T-helper 1 cell treated with Interleukin-12 subunit alpha and Interleukin-12 subunit beta and Interleukin-4 antibody, amounts not matched to agents 30 μg/mL and 1 μg/mL, for 36 hours (primary cell): ENCODE measurements around the gene FAM3B.
"Not testable (repeated sequence)": the region's sequence is repeated elsewhere in the genome, so short reads cannot be mapped to it uniquely, and the experiment has no call there.

Experiments
- H3K27ac Mint-ChIP-seq: one replicate; pipeline ENCODE4 v1.8.0; 2021; ENCODE audit warnings: mild to moderate bottlenecking, mixed read lengths
- H3K27me3 Mint-ChIP-seq: one replicate; pipeline ENCODE4 v1.8.0; 2021; ENCODE audit warnings: low read depth, mixed read lengths
- H3K36me3 Mint-ChIP-seq: one replicate; pipeline ENCODE4 v1.8.0; 2021; ENCODE audit warnings: low read depth, mixed read lengths
- H3K4me1 Mint-ChIP-seq: one replicate; pipeline ENCODE4 v1.8.0; 2021; ENCODE audit warnings: low read depth, mixed read lengths
- H3K4me3 Mint-ChIP-seq: one replicate; pipeline ENCODE4 v1.8.0; 2021; ENCODE audit warnings: mild to moderate bottlenecking, moderate library complexity, mixed read lengths
- H3K9me3 Mint-ChIP-seq: one replicate; pipeline ENCODE4 v1.8.0; 2021; ENCODE audit warnings: mixed read lengths

FAM3B gene

DNA sequence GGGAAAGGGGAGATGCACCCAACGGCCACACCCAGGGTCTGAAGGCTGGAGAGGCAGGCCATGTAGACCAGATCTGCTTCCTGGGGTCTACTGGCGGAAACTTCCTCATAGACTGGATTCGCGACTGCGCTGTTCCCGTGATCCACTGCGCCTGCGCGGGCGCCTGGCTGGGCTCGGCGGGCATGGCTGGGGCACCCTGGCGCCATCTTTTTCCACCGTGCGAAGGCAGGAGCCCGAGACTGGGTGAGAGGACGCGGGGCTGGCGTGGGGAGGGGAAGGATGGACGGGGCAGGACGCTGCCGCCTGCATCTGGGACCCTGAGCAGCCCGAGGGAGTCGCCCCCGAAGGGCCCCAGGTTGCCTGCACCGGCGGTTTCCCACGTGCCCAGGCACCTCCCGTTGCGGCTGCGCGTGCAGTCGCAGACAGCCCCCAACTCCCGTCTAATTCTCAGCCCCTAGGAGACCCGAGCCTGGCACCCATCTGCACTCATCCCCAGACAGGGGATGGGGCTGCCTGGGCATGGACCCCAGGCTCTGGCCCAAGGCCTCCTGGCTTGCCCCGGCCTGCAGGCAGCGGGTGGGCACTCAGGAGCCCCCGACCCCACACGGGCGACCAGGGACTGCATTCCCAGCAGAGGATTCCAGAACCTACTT lies 12.4 kb upstream of the FAM3B start:
- H3K27ac Mint-ChIP-seq = no peak overlapping the region
- no peaks in the 10 kb centered on the region for H3K4me1 Mint-ChIP-seq
- peaks cover 4% of the 10 kb centered on the region for H3K9me3 Mint-ChIP-seq
- peaks cover 17% of the 10 kb centered on the region for H3K27me3 Mint-ChIP-seq
- H3K36me3 Mint-ChIP-seq = no peaks in the 10 kb centered on the region
- H3K4me3 Mint-ChIP-seq = no peak overlapping the region

DNA sequence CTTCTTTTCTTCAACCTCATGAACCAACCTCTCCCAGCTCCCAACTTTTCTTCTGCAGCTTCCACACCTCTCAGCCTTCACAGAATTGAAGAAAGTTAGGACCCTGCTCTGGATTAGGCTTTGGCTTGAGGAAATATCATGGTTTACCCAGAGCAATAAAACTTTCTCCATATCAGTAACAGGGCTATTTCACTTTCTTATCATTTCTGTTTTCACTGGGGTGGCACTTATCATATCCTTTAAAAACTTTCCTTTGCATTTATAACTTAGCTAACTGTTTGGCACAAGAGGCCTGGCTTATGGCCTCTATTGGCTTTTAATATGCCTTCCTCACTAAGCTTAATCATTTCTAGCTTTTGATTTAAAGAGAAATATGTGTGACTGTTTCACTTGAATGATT lies 9.4 kb upstream of the FAM3B start:
- Mint-ChIP-seq H3K36me3 (no peaks in the 10 kb centered on the region), H3K4me3 (no peak overlapping the region), H3K27me3 (peaks cover 32% of the 10 kb centered on the region), H3K9me3 (peaks cover 4% of the 10 kb centered on the region), H3K4me1 (peaks cover 2% of the 10 kb centered on the region), H3K27ac (no peak overlapping the region)

DNA sequence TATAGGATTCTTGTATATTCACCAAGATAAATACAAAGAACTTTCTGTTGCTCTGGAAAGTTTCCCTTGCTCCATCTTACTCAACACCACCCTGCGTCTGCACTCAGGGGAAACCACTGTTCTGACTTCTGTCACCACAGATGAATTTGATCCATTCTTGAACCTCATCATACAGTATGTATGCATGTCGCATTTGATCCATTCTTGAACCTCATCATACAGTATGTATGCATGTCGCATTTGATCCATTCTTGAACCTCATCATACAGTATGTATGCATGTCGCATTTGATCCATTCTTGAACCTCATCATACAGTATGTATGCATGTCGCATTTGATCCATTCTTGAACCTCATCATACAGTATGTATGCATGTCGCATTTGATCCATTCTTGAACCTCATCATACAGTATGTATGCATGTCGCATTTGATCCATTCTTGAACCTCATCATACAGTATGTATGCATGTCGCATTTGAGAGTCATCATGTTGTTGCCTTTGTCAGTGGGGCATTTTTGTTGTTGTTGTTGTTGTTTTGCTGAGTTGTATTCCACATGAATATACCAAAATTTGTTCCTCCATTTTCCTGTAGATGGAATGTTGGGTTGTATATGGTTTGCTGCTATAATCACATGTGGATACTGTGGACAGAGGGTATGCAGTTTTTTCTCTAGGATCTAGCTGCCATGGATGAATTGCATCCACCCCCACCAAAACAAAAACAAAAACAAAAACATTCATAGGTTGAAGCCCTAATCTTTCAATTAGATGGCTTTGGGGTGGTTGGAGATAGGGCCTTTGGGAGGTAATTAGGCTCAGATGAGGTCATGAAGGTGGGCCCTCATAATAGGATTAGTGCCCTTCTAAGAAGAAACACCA lies 3.1 kb upstream of the FAM3B start:
- H3K4me3 Mint-ChIP-seq, H3K4me1 Mint-ChIP-seq, H3K36me3 Mint-ChIP-seq, H3K27ac Mint-ChIP-seq, H3K9me3 Mint-ChIP-seq: not testable (repeated sequence)
- H3K27me3 Mint-ChIP-seq = peaks cover 62% of the 10 kb centered on the region

DNA sequence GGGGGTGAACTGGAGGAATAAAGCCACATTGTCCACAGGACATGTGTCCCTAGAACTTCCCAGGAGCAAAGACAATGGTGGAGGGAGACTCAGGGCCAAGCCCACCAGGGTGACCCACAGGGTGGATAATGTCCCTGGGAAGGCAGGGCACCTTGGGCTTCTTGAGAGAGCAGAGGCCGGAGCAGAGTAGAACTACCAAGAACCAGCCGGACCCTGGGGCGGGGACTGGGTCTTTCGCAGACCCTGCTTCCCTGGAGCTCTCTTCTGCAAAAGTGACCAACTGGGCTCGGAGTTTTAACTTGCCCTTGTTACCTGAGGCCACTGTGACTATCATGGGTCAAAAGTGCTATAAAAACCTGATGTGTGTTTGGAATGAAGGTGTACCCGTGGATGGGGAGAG lies 875 bp upstream of the FAM3B start:
- Mint-ChIP-seq H3K4me3 (no peak overlapping the region), H3K27ac (no peak overlapping the region), H3K9me3 (no peaks in the 10 kb centered on the region), H3K36me3 (no peaks in the 10 kb centered on the region), H3K4me1 (no peaks in the 10 kb centered on the region), H3K27me3 (peaks cover 55% of the 10 kb centered on the region)

DNA sequence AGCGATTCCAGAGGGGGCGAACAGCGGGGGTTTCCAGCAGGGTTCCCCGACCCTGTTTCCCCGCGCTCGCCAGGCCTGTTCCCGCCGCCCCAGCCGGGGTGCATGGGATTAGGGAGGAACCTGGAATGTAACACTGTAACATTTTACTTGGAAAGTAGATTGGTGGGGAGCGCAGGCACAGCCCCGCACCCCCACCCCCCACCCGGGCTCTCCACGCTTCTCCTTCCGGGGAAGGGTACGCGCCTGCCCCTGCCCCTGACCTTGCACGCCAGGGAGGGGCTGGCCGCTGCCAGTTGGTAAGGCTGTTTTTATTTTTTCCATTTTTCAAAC lies 427 bp downstream of the FAM3B start:
- Mint-ChIP-seq H3K36me3 (no peaks in the 10 kb centered on the region), H3K27me3 (peaks cover 58% of the 10 kb centered on the region), H3K9me3 (no peaks in the 10 kb centered on the region), H3K4me3 (no peak overlapping the region), H3K4me1 (peaks cover 5% of the 10 kb centered on the region), H3K27ac (no peak overlapping the region)

DNA sequence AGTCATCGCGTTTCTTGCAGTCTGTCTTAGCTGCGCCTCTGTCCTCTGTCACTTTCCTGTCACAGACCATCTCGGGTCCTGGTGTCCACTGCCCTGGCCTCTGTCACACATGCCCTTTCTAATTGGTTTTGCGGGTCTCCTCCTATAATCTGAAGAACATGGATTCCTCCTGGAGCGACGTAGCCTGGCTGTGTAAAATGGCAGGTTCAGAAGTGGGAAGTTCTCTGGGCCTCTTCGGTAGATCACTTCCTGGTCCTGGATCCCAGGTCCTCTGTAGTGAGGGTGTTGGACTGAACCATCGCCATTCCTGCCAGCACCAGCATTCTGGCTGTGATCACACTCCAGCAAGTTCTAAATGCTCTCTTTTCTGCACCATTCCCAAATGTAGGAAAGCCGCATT lies 857 bp downstream of the FAM3B start:
- no peak overlapping the region for H3K27ac Mint-ChIP-seq
- no peaks in the 10 kb centered on the region for H3K9me3 Mint-ChIP-seq
- H3K36me3 Mint-ChIP-seq = no peaks in the 10 kb centered on the region
- peaks cover 57% of the 10 kb centered on the region for H3K27me3 Mint-ChIP-seq
- no peak overlapping the region for H3K4me3 Mint-ChIP-seq
- H3K4me1 Mint-ChIP-seq = peaks cover 5% of the 10 kb centered on the region

DNA sequence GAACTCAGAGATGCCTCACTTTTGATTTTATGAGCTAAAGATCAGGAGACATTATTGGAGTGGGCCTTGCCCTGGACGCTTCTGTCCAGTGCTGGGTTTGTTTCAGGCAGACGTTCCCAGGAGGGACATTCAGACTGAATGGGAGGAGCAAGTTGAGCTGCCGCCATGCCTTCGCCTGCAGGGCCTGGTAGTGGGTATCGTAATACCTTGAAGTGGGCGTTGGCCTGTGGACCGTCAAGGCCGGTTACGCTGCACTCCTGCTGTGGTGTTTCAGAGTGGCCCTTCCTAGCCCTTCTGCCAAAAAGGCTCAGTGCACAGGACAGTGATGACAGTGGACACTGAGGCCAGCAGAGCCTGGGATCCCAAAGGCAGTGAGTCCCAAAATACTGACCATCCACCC lies 1.6 kb downstream of the FAM3B start:
- Mint-ChIP-seq H3K27me3 (peaks cover 53% of the 10 kb centered on the region), H3K9me3 (no peaks in the 10 kb centered on the region), H3K4me1 (peaks cover 5% of the 10 kb centered on the region), H3K27ac (no peak overlapping the region), H3K4me3 (no peak overlapping the region), H3K36me3 (no peaks in the 10 kb centered on the region)

DNA sequence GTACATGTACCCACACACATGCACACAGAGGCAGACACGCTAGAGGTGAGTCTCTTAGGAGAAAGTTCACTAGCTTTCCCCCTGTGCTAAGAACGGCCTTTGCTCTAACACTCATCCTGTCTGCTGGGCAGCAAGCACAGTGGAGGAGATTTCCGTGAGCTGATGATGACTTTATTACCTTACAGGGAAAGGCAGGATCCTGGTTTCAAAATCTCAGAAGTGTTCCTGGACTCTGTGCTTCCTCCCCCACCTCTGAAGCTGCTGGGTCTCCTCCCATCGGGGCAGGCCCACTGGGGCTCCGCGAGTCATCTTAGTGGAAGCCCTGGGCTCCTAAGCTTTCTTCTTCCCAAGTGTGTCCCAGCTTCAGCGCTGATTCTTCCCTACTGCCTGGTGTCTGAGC lies 2.7 kb downstream of the FAM3B start:
- H3K4me3 Mint-ChIP-seq = no peak overlapping the region
- peaks cover 5% of the 10 kb centered on the region for H3K4me1 Mint-ChIP-seq
- no peaks in the 10 kb centered on the region for H3K36me3 Mint-ChIP-seq
- peaks cover 49% of the 10 kb centered on the region for H3K27me3 Mint-ChIP-seq
- no peaks in the 10 kb centered on the region for H3K9me3 Mint-ChIP-seq
- H3K27ac Mint-ChIP-seq = no peak overlapping the region

DNA sequence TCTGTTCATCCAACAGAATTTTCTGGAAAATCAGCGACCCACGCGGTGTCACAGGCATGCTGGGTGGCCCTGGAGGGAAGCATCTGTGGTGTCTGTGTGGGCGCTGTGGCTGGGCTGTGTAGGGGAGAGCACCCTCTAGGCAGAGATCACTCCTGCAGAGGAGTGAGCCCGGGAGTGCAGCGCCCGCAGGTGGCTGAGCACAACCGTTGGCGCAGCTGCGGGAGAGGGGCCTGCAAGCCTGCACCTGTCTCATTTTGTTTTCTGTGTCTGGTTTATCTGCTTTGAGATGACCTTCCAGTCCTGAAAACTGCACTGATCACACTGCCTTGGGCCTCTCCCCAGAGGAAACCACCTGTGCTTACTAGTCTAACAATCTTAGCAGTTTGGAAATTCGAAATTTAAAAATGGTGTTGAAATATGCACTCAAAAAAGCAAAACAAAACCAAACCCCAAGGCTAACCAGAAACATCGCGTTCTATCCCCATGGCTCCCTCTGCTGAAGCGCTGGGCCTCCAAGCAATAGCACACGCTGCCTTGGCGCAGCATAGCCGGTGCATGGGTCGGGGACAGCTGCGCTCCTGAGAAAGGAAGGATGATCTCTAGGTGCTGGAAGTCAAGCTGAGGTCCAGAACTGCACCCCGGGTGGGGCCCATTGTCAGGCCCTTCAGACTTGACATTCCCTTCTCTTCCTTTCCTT lies 4.8 kb downstream of the FAM3B start:
- Mint-ChIP-seq H3K27me3 (peaks cover 28% of the 10 kb centered on the region), H3K36me3 (no peaks in the 10 kb centered on the region), H3K4me1 (peaks cover 5% of the 10 kb centered on the region), H3K27ac (no peak overlapping the region), H3K4me3 (no peak overlapping the region), H3K9me3 (no peaks in the 10 kb centered on the region)

DNA sequence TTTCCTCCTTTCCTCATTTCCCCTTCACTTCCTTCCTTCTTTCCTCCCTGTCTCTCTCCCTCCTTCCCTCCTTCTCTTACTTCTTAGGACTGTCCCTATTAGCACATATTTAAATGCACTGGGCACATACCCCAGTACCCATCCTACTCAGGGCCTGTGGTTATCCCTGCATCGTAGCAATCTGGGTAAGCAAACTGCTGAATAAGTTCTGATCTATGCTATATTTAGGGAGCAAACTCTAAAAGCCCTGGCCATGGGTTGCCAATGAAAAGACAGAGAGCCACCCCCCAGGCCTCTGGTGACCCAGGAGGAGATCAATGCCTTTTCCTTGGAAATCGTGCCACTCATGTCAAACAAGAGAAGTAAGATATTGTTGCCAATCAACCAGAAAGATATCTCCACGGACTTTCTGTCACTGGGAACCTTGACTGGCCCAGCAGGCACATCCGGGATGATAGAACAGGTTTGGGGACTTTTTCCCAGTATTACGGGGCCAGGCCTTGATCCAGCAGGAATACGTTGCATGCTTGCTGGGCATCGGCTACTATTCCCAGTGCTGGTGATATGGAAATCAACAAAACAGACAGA lies 5.4 kb downstream of the FAM3B start:
- no peak overlapping the region for H3K27ac Mint-ChIP-seq

DNA sequence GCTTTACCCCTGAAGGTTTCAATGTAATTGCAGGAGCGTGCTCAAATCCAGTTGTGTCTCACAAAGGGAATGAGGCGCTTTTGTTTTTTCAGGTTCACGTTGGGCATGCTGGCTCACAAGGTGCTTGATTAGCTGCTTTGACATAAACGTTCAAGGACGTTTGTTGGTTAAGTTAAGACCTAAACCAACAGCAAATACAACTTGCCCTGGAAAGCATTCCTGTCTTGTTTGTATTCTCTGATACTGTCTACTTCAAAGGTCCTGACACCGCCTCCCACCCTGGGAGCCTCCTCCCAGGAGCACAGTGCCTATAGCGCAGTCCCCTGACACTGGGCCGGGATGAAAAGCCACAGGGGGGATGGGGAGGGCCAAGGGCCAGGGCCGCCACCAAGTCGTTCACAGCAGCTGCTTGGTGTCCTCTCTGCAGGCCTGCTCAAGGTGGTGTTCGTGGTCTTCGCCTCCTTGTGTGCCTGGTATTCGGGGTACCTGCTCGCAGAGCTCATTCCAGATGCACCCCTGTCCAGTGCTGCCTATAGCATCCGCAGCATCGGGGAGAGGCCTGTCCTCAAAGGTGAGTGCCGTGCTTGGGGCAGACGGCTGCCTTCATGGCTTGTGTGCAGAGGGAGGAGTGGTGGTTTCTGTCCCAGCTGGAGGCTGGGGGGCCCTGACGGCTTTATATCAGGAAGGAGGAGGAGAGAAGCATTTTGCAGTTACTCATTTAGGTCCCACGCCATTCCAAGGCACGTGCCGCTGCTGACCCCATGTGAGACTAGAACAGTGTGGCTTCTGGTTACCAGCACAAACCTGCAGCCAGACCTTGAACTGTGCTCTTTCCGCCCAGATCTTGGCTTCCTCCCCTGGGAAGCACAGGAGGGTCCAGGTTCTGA lies 6.1 kb downstream of the FAM3B start:
- Mint-ChIP-seq H3K4me1 (peaks cover 5% of the 10 kb centered on the region), H3K36me3 (no peaks in the 10 kb centered on the region), H3K4me3 (no peak overlapping the region), H3K27me3 (peaks cover 20% of the 10 kb centered on the region), H3K9me3 (no peaks in the 10 kb centered on the region), H3K27ac (no peak overlapping the region)

More for the DNA sequence above, 5.4 kb downstream of the FAM3B start:
- Mint-ChIP-seq H3K36me3 (no peaks in the 10 kb centered on the region), H3K27me3 (peaks cover 27% of the 10 kb centered on the region), H3K4me1 (peaks cover 5% of the 10 kb centered on the region), H3K9me3 (no peaks in the 10 kb centered on the region), H3K4me3 (no peak overlapping the region)

DNA sequence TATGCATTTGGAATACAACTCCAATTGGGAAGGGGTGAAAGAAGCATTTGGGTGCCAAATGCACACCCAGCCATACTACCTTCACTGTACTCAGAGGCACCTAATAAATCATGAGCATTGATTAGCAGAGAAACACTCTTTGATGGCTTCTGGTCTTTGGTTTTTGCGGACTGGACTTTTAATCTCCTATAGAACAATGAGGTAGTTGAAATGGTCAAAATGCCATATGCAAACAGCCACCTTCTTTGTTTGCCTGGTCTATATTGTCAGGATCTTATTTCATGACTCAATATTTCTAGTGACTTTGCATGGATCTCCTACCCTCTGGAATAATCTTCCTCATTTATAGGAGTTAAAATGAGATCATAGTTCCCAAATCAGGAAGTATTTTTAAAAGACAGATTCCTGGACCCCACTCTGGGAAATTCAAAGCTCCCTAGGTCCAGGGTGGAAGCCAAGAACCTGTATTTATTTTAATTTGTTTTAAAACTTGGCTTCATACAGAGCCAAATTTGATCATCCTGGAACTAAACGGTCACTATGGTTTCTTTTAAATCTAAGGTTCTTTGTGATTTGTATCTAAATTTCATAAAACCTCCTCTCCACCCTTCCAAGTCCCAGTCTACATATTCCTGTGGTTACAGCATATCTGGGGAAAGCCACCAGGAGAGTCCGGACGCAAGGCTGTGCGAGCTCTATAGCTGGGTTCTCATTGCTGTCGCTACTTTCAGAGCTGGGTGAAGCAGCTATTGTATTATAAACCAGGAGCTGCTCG lies 8.7 kb downstream of the FAM3B start:
- no peaks in the 10 kb centered on the region for H3K36me3 Mint-ChIP-seq
- peaks cover 5% of the 10 kb centered on the region for H3K4me1 Mint-ChIP-seq
- H3K27me3 Mint-ChIP-seq = peaks cover 17% of the 10 kb centered on the region
- no peaks in the 10 kb centered on the region for H3K9me3 Mint-ChIP-seq
- no peak overlapping the region for H3K27ac Mint-ChIP-seq
- H3K4me3 Mint-ChIP-seq = no peak overlapping the region

DNA sequence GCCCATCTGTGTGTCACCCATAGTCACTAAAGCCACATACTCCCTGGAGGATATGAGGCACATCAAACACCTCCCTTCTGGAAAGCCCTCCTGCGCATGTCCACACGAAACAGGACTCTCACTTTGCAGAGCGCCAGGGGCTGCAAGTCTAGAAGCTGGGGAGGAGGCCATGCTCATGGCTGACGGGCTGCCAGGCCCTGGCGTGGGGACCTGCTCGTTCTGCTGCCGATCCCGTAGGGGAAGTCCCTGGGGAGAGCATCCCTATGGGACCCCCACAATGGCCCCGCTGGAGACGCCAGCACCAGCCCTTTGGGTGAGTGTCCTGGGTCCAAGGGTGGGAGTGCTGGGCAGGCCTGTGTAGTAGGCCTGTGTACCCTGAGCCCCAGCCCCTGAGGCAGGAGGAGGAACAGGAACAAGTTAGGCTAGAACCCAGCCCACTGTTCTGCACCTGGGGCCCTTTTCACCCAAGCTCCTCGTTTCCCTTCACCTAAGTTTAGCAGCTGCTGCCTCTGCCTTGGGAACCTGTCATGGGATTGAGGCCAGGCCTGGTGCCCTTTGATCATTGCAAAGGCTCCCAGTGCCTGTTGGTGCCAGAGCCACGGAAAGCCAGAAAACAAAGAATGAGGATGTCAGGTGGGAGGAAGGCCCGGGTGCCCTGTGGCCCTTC lies 9.9 kb downstream of the FAM3B start:
- no peaks in the 10 kb centered on the region for H3K9me3 Mint-ChIP-seq
- peaks cover 22% of the 10 kb centered on the region for H3K27me3 Mint-ChIP-seq
- H3K4me1 Mint-ChIP-seq = peaks cover 3% of the 10 kb centered on the region
- no peak overlapping the region for H3K27ac Mint-ChIP-seq
- no peaks in the 10 kb centered on the region for H3K36me3 Mint-ChIP-seq
- H3K4me3 Mint-ChIP-seq = no peak overlapping the region
